ENCODE data around the gene OLFM4.

GRCh38 chr13:52997951-52998876, 30.4 kb upstream of the OLFM4 start:
- TF ChIP-seq CTCF (IDR thresholded peaks at IDR 0.05; ENCODE audit: borderline replicate concordance, extremely low read depth, low read length, poor library complexity, severe bottlenecking): no peak
- TF ChIP-seq EZH2 (IDR thresholded peaks at IDR 0.05; ENCODE audit: borderline replicate concordance, low read depth, low read length, severe bottlenecking): no peak
